Upper lobe of left lung (tissue), 4 donors: ENCODE measurements around the gene PLA2G4A.

Source experiments
- CTCF ChIP-seq, 6 experiments: fragments of 450-650 bp in 4 of 6; fragments of 200-600 bp in 2 of 6; sonication (generic) in 2 of 6; IDR thresholded peaks; one replicate each; pipeline ENCODE4 v1.5.1; 2016 to 2019; ENCODE audit warnings: antibody characterized with exemption in 6 of 6
- EP300 ChIP-seq, 4 donors: sonication (generic); formaldehyde crosslinking; IDR thresholded peaks; one replicate each; pipeline ENCODE4 v1.5.1; 2017; ENCODE audit warnings: antibody characterized with exemption in 4 of 4, control low read depth in 2 of 4
- POLR2A ChIP-seq, 4 donors: fragments of 450-650 bp; IDR thresholded peaks; one replicate each; pipeline ENCODE4 v1.5.1; 2016 to 2017; ENCODE audit warnings: antibody characterized with exemption in 4 of 4, mild to moderate bottlenecking in 2 of 4
- POLR2AphosphoS5 ChIP-seq, 2 donors: sonication (generic); formaldehyde crosslinking; IDR thresholded peaks; one replicate each; pipeline ENCODE4 v1.5.1; 2017; ENCODE audit warnings: antibody characterized with exemption in 2 of 2

GRCh38 chr1:186780076-186780475 lies 48.7 kb upstream of the PLA2G4A start:
- no peak for TF ChIP-seq CTCF (IDR thresholded peaks at IDR 0.05)
- no peak for TF ChIP-seq POLR2A (IDR thresholded peaks at IDR 0.05)
- no peak for TF ChIP-seq POLR2AphosphoS5 (IDR thresholded peaks at IDR 0.05)
- TF ChIP-seq EP300 (IDR thresholded peaks at IDR 0.05): no peak
